HEK293 (cell line): Measurements from ENCODE around the gene ASAH2.

Source experiments
- CTCF ChIA-PET: fragments of 350-600 bp; formaldehyde crosslinking; extraction: SDS; loops from one replicate; lab custom pipeline; 2021; ENCODE audit warnings: antibody characterized with exemption; lab: Yijun Ruan, JAX
- POLR2A ChIA-PET: fragments of 300-600 bp; formaldehyde crosslinking; extraction: SDS; loops from one replicate; lab custom pipeline; 2020; ENCODE audit warnings: antibody characterized with exemption, inconsistent platforms; lab: Yijun Ruan, JAX
- H3K27ac ChIP-seq: fragments of 200-500 bp; sonication (Bioruptor generic); 2 replicates; pipeline ENCODE4 v1.5.1; 2014; ENCODE audit warnings: low read depth, low read length, control low read depth, inconsistent platforms; ENCODE audit errors: extremely low read depth
- H3K36me3 ChIP-seq, 2 experiments: fragments of 200-500 bp in 1 of 2; sonication (Bioruptor generic) in 1 of 2; 1 replicate in 1 of 2; 2 replicates in 1 of 2; pipeline ENCODE4 v1.5.1; 2014 to 2017; ENCODE audit warnings: inconsistent platforms in 2 of 2, low read length in 2 of 2; ENCODE audit not compliant: control insufficient read depth in 2 of 2, insufficient read depth in 1 of 2
- H3K4me1 ChIP-seq: fragments of 200-500 bp; sonication (Bioruptor generic); 2 replicates; pipeline ENCODE4 v1.5.1; 2014; ENCODE audit warnings: mild to moderate bottlenecking, low read length, inconsistent platforms; ENCODE audit not compliant: control insufficient read depth, insufficient read depth
- H3K4me3 ChIP-seq: 2 replicates; pipeline ENCODE4 v1.5.1; 2011; ENCODE audit warnings: low read depth, mild to moderate bottlenecking, control low read depth, low read length, moderate library complexity
- H3K9me3 ChIP-seq: fragments of 200-500 bp; sonication (Bioruptor generic); 2 replicates; pipeline ENCODE4 v1.5.1; 2014; ENCODE audit warnings: low read depth, low read length, inconsistent platforms; ENCODE audit not compliant: control insufficient read depth, insufficient read depth
- ELK4 ChIP-seq: IDR thresholded peaks from 2 replicates; pipeline ENCODE4 v1.6.1; 2011; ENCODE audit warnings: mild to moderate bottlenecking, low read depth, low read length, borderline replicate concordance
- FEZF1 ChIP-seq: fragments of 450-650 bp; formaldehyde crosslinking; IDR thresholded peaks from 2 replicates; pipeline ENCODE4 v1.5.1; 2016; ENCODE audit warnings: missing biosample characterization, missing genetic modification characterization
- KLF7 ChIP-seq: fragments of 450-650 bp; formaldehyde crosslinking; IDR thresholded peaks from 2 replicates; pipeline ENCODE4 v1.5.1; 2016; ENCODE audit warnings: missing biosample characterization, missing genetic modification characterization, borderline replicate concordance
- MEIS1 ChIP-seq: sonication (generic); formaldehyde crosslinking; IDR thresholded peaks from 2 replicates; pipeline ENCODE4 v1.8.1; 2022; ENCODE audit warnings: missing genetic modification reagents, mild to moderate bottlenecking, borderline replicate concordance
- SALL2 ChIP-seq: fragments of 450-650 bp; formaldehyde crosslinking; IDR thresholded peaks from 2 replicates; pipeline ENCODE4 v1.5.0; 2017; ENCODE audit warnings: missing biosample characterization, mild to moderate bottlenecking, missing genetic modification characterization, borderline replicate concordance
- SETDB1 ChIP-seq: IDR thresholded peaks from one replicate; pipeline ENCODE4 v1.6.1; 2017; ENCODE audit warnings: mild to moderate bottlenecking, low read length, moderate library complexity, mixed read lengths; ENCODE audit not compliant: insufficient read length
- ZEB2 ChIP-seq: fragments of 450-650 bp; formaldehyde crosslinking; IDR thresholded peaks from 2 replicates; pipeline ENCODE4 v1.5.1; 2016; ENCODE audit warnings: missing biosample characterization, missing genetic modification characterization
- ZNF10 ChIP-seq: fragments of 450-650 bp; formaldehyde crosslinking; IDR thresholded peaks from 2 replicates; pipeline ENCODE4 v1.5.1; 2017; ENCODE audit warnings: missing biosample characterization, missing genetic modification characterization
- ZNF184 ChIP-seq: fragments of 450-650 bp; IDR thresholded peaks from 2 replicates; pipeline ENCODE4 v1.5.1; 2018; ENCODE audit warnings: missing biosample characterization, mild to moderate bottlenecking, missing genetic modification characterization
- ZNF2 ChIP-seq: fragments of 450-650 bp; formaldehyde crosslinking; IDR thresholded peaks from 2 replicates; pipeline ENCODE4 v1.5.1; 2016; ENCODE audit warnings: missing biosample characterization, missing genetic modification characterization
- ZNF394 ChIP-seq: fragments of 450-650 bp; formaldehyde crosslinking; IDR thresholded peaks from 2 replicates; pipeline ENCODE4 v1.5.1; 2016; ENCODE audit warnings: missing biosample characterization, missing genetic modification characterization, mild to moderate bottlenecking, moderate library complexity, borderline replicate concordance
- ZNF548 ChIP-seq: fragments of 450-650 bp; formaldehyde crosslinking; IDR thresholded peaks from 2 replicates; pipeline ENCODE4 v1.5.1; 2016; ENCODE audit warnings: missing biosample characterization, missing genetic modification characterization
- ZNF558 ChIP-seq: fragments of 450-650 bp; formaldehyde crosslinking; IDR thresholded peaks from 2 replicates; pipeline ENCODE4 v1.5.1; 2016; ENCODE audit warnings: missing biosample characterization, missing genetic modification characterization
- ZNF610 ChIP-seq: fragments of 450-650 bp; formaldehyde crosslinking; IDR thresholded peaks from 2 replicates; pipeline ENCODE4 v1.5.1; 2016; ENCODE audit warnings: missing biosample characterization, missing genetic modification characterization, borderline replicate concordance
- ZNF660 ChIP-seq: fragments of 450-650 bp; IDR thresholded peaks from 2 replicates; pipeline ENCODE4 v1.5.1; 2018; ENCODE audit warnings: missing biosample characterization, mild to moderate bottlenecking, missing genetic modification characterization
- ZNF670 ChIP-seq: fragments of 450-650 bp; formaldehyde crosslinking; IDR thresholded peaks from 2 replicates; pipeline ENCODE4 v1.5.1; 2016; ENCODE audit warnings: missing biosample characterization, missing genetic modification characterization, low read depth
- ZNF791 ChIP-seq: fragments of 450-650 bp; formaldehyde crosslinking; IDR thresholded peaks from 2 replicates; pipeline ENCODE4 v1.5.1; 2016; ENCODE audit warnings: missing biosample characterization, missing genetic modification characterization
- ZSCAN30 ChIP-seq: fragments of 450-650 bp; IDR thresholded peaks from 2 replicates; pipeline ENCODE4 v1.5.1; 2018; ENCODE audit warnings: missing biosample characterization, mild to moderate bottlenecking, missing genetic modification characterization, moderate library complexity
- ZXDB ChIP-seq: fragments of 450-650 bp; formaldehyde crosslinking; IDR thresholded peaks from 2 replicates; pipeline ENCODE4 v1.5.1; 2016; ENCODE audit warnings: missing biosample characterization, missing genetic modification characterization
- TF ChIP-seq, protein P1 (sequence below): fragments of 450-650 bp; formaldehyde crosslinking; IDR thresholded peaks from 2 replicates; pipeline ENCODE4 v1.5.1; 2016; ENCODE audit warnings: missing biosample characterization, missing genetic modification characterization
- TF ChIP-seq, protein P2 (sequence below): fragments of 450-650 bp; formaldehyde crosslinking; IDR thresholded peaks from 2 replicates; pipeline ENCODE4 v1.5.1; 2016; ENCODE audit warnings: missing biosample characterization, missing genetic modification characterization
- TF ChIP-seq, protein P3 (sequence below): fragments of 450-650 bp; formaldehyde crosslinking; IDR thresholded peaks from 2 replicates; pipeline ENCODE4; 2016; ENCODE audit warnings: missing biosample characterization, missing genetic modification characterization

ASAH2 gene

GRCh38 chr10:50211670-50212069 is 39.6 kb downstream of the ASAH2 start:
- no peak overlapping the region for H3K4me3 ChIP-seq
- POLR2A ChIA-PET = no interaction called here

GRCh38 chr10:50210876-50211275 is 40.4 kb downstream of the ASAH2 start:
- Histone ChIP-seq H3K4me1 (no peaks in the 10 kb centered on the region), H3K4me3 (no peak overlapping the region), H3K36me3 (no peaks in the 10 kb centered on the region), H3K27ac (no peak overlapping the region), H3K9me3 (no peaks in the 10 kb centered on the region)
- TF ChIP-seq ZNF558 (tag by site-specific recombination) = no peak
- no peak for TF ChIP-seq ZNF2 (tag by site-specific recombination)
- no peak for TF ChIP-seq ZEB2 (tag by site-specific recombination)
- TF ChIP-seq, protein P1, sequence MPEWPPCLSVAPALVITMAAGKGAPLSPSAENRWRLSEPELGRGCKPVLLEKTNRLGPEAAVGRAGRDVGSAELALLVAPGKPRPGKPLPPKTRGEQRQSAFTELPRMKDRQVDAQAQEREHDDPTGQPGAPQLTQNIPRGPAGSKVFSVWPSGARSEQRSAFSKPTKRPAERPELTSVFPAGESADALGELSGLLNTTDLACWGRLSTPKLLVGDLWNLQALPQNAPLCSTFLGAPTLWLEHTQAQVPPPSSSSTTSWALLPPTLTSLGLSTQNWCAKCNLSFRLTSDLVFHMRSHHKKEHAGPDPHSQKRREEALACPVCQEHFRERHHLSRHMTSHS (tag by site-specific recombination) = no peak
- no peak for TF ChIP-seq ZNF610 (tag by site-specific recombination)
- TF ChIP-seq ZNF670 = no peak
- no peak for TF ChIP-seq ZNF394 (tag by site-specific recombination)
- TF ChIP-seq ZNF184 = no peak
- TF ChIP-seq ELK4 = no peak
- TF ChIP-seq ZXDB (tag by site-specific recombination) = no peak
- no peak for TF ChIP-seq FEZF1
- TF ChIP-seq SALL2 = no peak
- TF ChIP-seq ZSCAN30 (tag by site-specific recombination) = no peak
- no peak for TF ChIP-seq ZNF10 (tag by site-specific recombination)
- TF ChIP-seq ZNF791 (tag by site-specific recombination) = no peak
- TF ChIP-seq MEIS1 = no peak
- TF ChIP-seq, protein P2, sequence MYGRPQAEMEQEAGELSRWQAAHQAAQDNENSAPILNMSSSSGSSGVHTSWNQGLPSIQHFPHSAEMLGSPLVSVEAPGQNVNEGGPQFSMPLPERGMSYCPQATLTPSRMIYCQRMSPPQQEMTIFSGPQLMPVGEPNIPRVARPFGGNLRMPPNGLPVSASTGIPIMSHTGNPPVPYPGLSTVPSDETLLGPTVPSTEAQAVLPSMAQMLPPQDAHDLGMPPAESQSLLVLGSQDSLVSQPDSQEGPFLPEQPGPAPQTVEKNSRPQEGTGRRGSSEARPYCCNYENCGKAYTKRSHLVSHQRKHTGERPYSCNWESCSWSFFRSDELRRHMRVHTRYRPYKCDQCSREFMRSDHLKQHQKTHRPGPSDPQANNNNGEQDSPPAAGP = no peak
- TF ChIP-seq, protein P3, sequence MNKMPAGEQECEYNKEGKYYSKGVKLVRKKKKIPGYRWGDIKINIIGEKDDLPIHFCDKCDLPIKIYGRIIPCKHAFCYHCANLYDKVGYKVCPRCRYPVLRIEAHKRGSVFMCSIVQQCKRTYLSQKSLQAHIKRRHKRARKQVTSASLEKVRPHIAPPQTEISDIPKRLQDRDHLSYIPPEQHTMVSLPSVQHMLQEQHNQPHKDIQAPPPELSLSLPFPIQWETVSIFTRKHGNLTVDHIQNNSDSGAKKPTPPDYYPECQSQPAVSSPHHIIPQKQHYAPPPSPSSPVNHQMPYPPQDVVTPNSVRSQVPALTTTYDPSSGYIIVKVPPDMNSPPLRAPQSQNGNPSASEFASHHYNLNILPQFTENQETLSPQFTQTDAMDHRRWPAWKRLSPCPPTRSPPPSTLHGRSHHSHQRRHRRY = no peak
- TF ChIP-seq KLF7 (tag by site-specific recombination) = no peak
- POLR2A ChIA-PET = no interaction called here
- CTCF ChIA-PET = no interaction called here

More at GRCh38 chr10:50211670-50212069, 39.6 kb downstream of the ASAH2 start:
- CTCF ChIA-PET = no interaction called here
- H3K27ac ChIP-seq = no peak overlapping the region
- TF ChIP-seq ZNF548 (tag by site-specific recombination) = no peak
- peak; percentile 54 for TF ChIP-seq SETDB1
- no peak for TF ChIP-seq ZNF660 (tag by site-specific recombination)
- TF ChIP-seq, all 188 proteins: peak for 1
- Histone ChIP-seq H3K9me3 (no peaks in the 10 kb centered on the region), H3K4me1 (no peaks in the 10 kb centered on the region), H3K36me3 (no peaks in the 10 kb centered on the region)
